HepG2 (cell line): ENCODE measurements around the gene IGF2. TPM values are rescaled to one million over a fixed set of nuclear protein-coding genes. Genes with fewer than 3 reads are reported as not detected.

ENCODE experiments used
- ATAC-seq: fragments of 200-7000 bp; cut with Tn5 transposase; 3 replicates; pipeline ENCODE4 v1.9.1; 2020; ENCODE audit warnings: mild to moderate bottlenecking, moderate library complexity
- BruUV-seq: library from RNA; stranded (reverse); fragments of 400-500 nt; replicated peaks from 2 replicates; lab custom pipeline; 2021; lab: Mats Ljungman, UMichigan
- CTCF ChIA-PET: fragments of 300-600 bp; formaldehyde crosslinking; extraction: SDS; loops from one replicate; lab custom pipeline; 2021; ENCODE audit warnings: low total read pairs, inconsistent platforms, low intra/inter-chr PET ratio; lab: Yijun Ruan, JAX
- POLR2A ChIA-PET: fragments of 350-600 bp; sonication (Branson Sonifier 250); formaldehyde crosslinking; loops from one replicate; lab custom pipeline; 2020; ENCODE audit warnings: antibody characterized with exemption, inconsistent platforms; lab: Yijun Ruan, JAX
- DNase-seq: peaks from one replicate; pipeline ENCODE4 v3.0.0-alpha.2; 2015; ENCODE audit warnings: low spot score
- FAIRE-seq: peaks from 3 replicates; lab custom pipeline; 2011; peaks lifted over from hg19 to GRCh38; lab: Jason Lieb, UNC
- H2AFZ ChIP-seq: one replicate; pipeline ENCODE4 v1.6.1; 2011; ENCODE audit warnings: low read length, inconsistent platforms
- H3K27ac ChIP-seq: fragments of 300-600 bp; 3 replicates; pipeline ENCODE4 v1.8.0; 2011; ENCODE audit warnings: mixed run types, mild to moderate bottlenecking, mixed read lengths, low read length, inconsistent platforms; ENCODE audit not compliant: insufficient read depth; ENCODE audit errors: extremely low read length
- H3K27me3 ChIP-seq, 2 experiments: fragments of 200-600 bp in 1 of 2; 2 replicates in 1 of 2; 3 replicates in 1 of 2; pipeline versions ENCODE4 v1.6.0 to v1.8.0; 2011; ENCODE audit warnings: low read length in 2 of 2, mild to moderate bottlenecking in 2 of 2, moderate library complexity in 2 of 2, inconsistent platforms in 1 of 2; ENCODE audit not compliant: insufficient read depth in 2 of 2, control insufficient read depth in 1 of 2
- H3K36me3 ChIP-seq, 2 experiments: fragments of 200-600 bp in 1 of 2; replicated peaks in 1 of 2; 2 replicates in 1 of 2; 3 replicates in 1 of 2; pipeline versions ENCODE4 v1.5.1 to v1.8.0; 2011; ENCODE audit warnings: low read length in 2 of 2, inconsistent platforms in 1 of 2; ENCODE audit not compliant: insufficient read depth in 2 of 2, control insufficient read depth in 1 of 2
- H3K4me1 ChIP-seq: 2 replicates; pipeline ENCODE4 v1.5.1; 2012; ENCODE audit warnings: low read length, inconsistent platforms; ENCODE audit not compliant: insufficient read depth
- H3K4me2 ChIP-seq: 2 replicates; pipeline ENCODE4 v1.6.0; 2011; ENCODE audit warnings: low read depth, low read length, inconsistent platforms
- H3K4me3 ChIP-seq, 3 experiments: fragments of 200-600 bp in 1 of 3; sonication (generic), shearing (Covaris generic) in 1 of 3; replicated peaks in 1 of 3; 2 replicates each; pipeline ENCODE4 v1.5.1; 2011 to 2016; ENCODE audit warnings: low read length in 3 of 3, inconsistent platforms in 2 of 3, low read depth in 2 of 3, mild to moderate bottlenecking in 2 of 3, control low read depth in 1 of 3, mixed read lengths in 1 of 3; ENCODE audit not compliant: insufficient read depth in 1 of 3
- H3K79me2 ChIP-seq: one replicate; pipeline ENCODE4 v1.6.1; 2011; ENCODE audit warnings: low read length, inconsistent platforms; ENCODE audit not compliant: insufficient read depth
- H3K9ac ChIP-seq: 2 replicates; pipeline ENCODE4 v1.6.0; 2011; ENCODE audit warnings: mild to moderate bottlenecking, low read depth, low read length, inconsistent platforms; ENCODE audit not compliant: insufficient read depth
- H3K9me3 ChIP-seq: 2 replicates; pipeline ENCODE4 v1.5.1; 2012; ENCODE audit warnings: mild to moderate bottlenecking, low read length
- H4K20me1 ChIP-seq: 2 replicates; pipeline ENCODE4 v1.6.0; 2011; ENCODE audit warnings: inconsistent platforms, mild to moderate bottlenecking, low read length, moderate library complexity; ENCODE audit not compliant: insufficient read depth
- ARNTL ChIP-seq: sonication (generic); formaldehyde crosslinking; IDR thresholded peaks from 2 replicates; pipeline ENCODE4 v1.4.0; 2020; ENCODE audit warnings: mild to moderate bottlenecking, missing genetic modification reagents
- ATF2 ChIP-seq: sonication (generic); formaldehyde crosslinking; IDR thresholded peaks from 2 replicates; pipeline ENCODE4 v1.4.0; 2020; ENCODE audit warnings: missing genetic modification reagents
- BRD4 ChIP-seq: sonication (generic); formaldehyde crosslinking; IDR thresholded peaks from 2 replicates; pipeline ENCODE4 v1.4.0; 2020; ENCODE audit warnings: missing genetic modification reagents
- FOXM1 ChIP-seq: sonication (generic); formaldehyde crosslinking; IDR thresholded peaks from 2 replicates; pipeline ENCODE4 v1.5.0; 2020; ENCODE audit warnings: missing genetic modification reagents
- IKZF5 ChIP-seq: IDR thresholded peaks from 2 replicates; pipeline ENCODE4 v1.6.1; 2018; ENCODE audit warnings: missing genetic modification reagents, mild to moderate bottlenecking, missing compliant biosample characterization
- PAXIP1 ChIP-seq: sonication (generic); formaldehyde crosslinking; conservative IDR thresholded peaks from 2 replicates; pipeline ENCODE4 v1.4.0; 2020; ENCODE audit warnings: mild to moderate bottlenecking, missing genetic modification reagents, moderate library complexity
- ZBTB37 ChIP-seq: sonication (generic); formaldehyde crosslinking; IDR thresholded peaks from 2 replicates; pipeline ENCODE4 v1.4.0; 2020; ENCODE audit warnings: mild to moderate bottlenecking, missing genetic modification reagents
- WGBS: methylation state at CpG from one replicate; pipeline ENCODE4 v1.1.6; 2017; ENCODE audit warnings: low lambda C conversion rate; 5-methylcytosine and 5-hydroxymethylcytosine counted together
- in situ Hi-C: cut with HindIII; loops from 2 replicates; pipeline ENCODE4 v1.10.0; 2017; ENCODE audit warnings: low pct_unique_long_range_greater_than_20kb; ENCODE audit not compliant: extremely low pct_ligation_motif_present
- intact Hi-C: fragments of 100-400 bp; cut with micrococcal nuclease; formaldehyde crosslinking; loops from one replicate; pipeline ENCODE4 v1.10.0; 2022; ENCODE audit not compliant: unreplicated experiment
- polyA plus RNA-seq, 8 experiments: library from polyadenylated mRNA; depleted of rRNA in 3 of 8; stranded (reverse) in 7 of 8; unstranded in 1 of 8; fragments of >200 nt; fragmentation: Illumina TruSeq in 4 of 8; extraction: Trizol in 4 of 8; gene quantifications; 2 replicates each; pipeline versions ENCODE4 v1.2.1 to v1.2.3, GENCODE V29; 2011 to 2016; ENCODE audit warnings: low read depth in 4 of 8, missing spikeins in 1 of 8, mixed read lengths in 1 of 8; ENCODE audit not compliant: insufficient read depth in 1 of 8
- total RNA-seq, 5 experiments: library from RNA; depleted of rRNA; stranded (reverse); fragments of >200 nt; fragmentation: Illumina TruSeq; extraction: Trizol; gene quantifications; 2 replicates each; pipeline ENCODE4 v1.2.3, GENCODE V29; 2016; ENCODE audit warnings: low read depth in 1 of 5

The IGF2 gene
- total and polyA plus RNA-seq, 2 of the 13 experiments (the other 11 are each of a cell fraction or from before 2014, with no cell fraction given) = 79.1 to 254 TPM

GRCh38 chr11:2142762-2143202 is 3.6 kb upstream of the IGF2 start:
- TF ChIP-seq ZBTB37 (CRISPR knock-in tag) (no peak), PAXIP1 (CRISPR knock-in tag) (no peak), ATF2 (CRISPR knock-in tag) (no peak), BRD4 (no peak), FOXM1 (CRISPR knock-in tag) (no peak), ARNTL (CRISPR knock-in tag) (no peak), IKZF5 (no peak)
- 24% methylated on average over 4 of the region's 6 CpGs for WGBS
- peak overlapping the region; percentile 39; the same call in 1 of the 2 replicates for H3K4me2 ChIP-seq
- no peaks in the 10 kb centered on the region for H3K9me3 ChIP-seq
- no peak overlapping the region for H2AFZ ChIP-seq
- in situ Hi-C loops (no loop called here), intact Hi-C loops (no loop called here)
- POLR2A ChIA-PET = interaction anchor here (1.0 to 2.1 kb wide), 2 partner anchors 104 to 155 kb away, joined by 8 to 10 read pairs; no protein-coding TSS in a partner anchor
- CTCF ChIA-PET = no interaction called here
- H3K36me3 ChIP-seq = no peaks in the 10 kb centered on the region
- H3K4me1 ChIP-seq = peaks cover 36% of the 10 kb centered on the region
- no peak for DNase-seq
- H3K79me2 ChIP-seq = peaks cover 2% of the 10 kb centered on the region
- peak overlapping the region in 1 of 3 experiments; percentile 11; a peak in 1 of 6 replicates for H3K4me3 ChIP-seq
- no TSS peak for BruUV-seq
- no peak overlapping the region for H3K27ac ChIP-seq
- no peak for ATAC-seq
- H3K9ac ChIP-seq = peak overlapping the region; percentile 29; the same call in 1 of the 2 replicates
- peaks cover 8 to 65% of the 10 kb centered on the region in 2 experiments for H3K27me3 ChIP-seq
- H4K20me1 ChIP-seq = peaks cover 4% of the 10 kb centered on the region; the same call in 1 of the 2 replicates
- no peak for FAIRE-seq
